HPDE6-E6E7 (cell line): ENCODE measurements around the gene AQP12A.

ENCODE experiments used
- DNase-seq: peaks from one replicate; pipeline ENCODE4 v3.0.0; 2011; ENCODE audit warnings: missing footprints; ENCODE audit errors: extremely low spot score

AQP12A gene

DNA sequence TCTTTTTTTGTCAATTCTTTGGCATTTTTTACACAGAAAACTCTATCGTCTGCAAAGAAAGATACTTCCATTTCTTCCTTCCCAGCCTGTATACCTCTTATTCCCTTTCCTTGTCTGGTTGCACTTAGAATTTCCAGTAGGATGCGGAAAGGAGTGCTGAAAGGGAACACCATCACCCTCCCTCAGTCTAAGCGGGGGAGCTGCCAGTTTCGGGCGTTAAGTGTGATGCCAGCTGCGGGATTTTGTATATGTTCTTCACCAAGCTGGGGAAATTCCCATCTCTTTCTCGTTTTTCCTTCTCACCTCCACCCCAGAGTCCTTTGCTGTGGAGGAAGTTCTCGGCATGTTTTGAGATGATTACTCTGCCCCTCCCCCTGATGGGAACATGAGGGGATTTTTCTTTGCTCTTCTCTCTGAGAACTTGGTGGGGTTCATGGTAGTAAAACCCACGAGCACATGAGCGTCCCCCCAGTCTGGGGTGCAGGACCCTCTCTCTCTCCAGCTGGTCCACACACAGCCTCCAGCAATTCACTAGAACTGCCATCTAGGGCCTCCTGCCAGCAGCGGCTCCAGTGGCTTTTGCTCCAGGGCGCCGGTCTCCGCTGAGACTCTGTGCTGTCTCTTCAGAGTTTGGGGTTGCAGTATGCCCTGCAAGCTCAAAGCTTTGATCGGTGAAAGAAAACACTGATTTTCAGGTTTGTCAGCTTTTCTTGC, 15.5 kb downstream of the AQP12A start:
- DNase-seq = no peak

DNA sequence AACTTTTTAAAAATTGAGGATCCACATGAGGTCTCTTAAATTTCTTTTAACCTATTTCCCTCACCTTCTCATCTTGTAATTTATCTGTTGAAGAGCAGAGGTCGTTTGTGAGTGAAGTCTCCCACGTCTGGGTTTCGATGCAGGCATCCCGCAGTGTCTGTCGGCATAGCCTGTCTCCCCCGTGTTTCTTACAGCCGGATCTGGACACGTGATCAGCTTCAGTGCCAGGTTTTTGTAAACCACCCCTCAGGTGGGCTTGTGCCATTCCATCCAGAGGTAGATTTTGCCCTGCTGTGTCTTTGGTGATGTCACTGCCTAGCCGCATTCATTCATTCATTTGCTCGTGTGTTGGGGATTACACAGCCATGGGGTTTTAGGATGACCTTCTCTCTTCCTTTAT, 16.2 kb downstream of the AQP12A start:
- no peak for DNase-seq

DNA sequence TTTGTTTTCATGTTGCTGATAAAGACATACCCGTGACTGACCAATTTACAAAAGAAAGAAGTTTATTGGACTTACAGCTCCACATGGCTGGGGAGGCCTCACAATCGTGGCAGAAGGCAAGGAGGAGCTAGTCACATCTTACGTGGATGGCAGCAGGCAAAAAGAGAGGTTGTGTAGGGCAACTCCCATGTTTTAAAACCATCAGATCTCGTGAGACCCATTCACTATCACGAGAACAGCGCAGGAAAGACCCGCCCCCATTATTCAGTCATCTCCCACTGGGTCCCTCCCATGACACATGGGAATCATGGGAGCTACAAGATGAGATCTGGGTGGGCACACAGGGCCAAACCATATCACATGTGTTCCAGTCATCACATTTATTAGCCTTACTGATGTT, 16.8 kb downstream of the AQP12A start:
- DNase-seq = no peak

DNA sequence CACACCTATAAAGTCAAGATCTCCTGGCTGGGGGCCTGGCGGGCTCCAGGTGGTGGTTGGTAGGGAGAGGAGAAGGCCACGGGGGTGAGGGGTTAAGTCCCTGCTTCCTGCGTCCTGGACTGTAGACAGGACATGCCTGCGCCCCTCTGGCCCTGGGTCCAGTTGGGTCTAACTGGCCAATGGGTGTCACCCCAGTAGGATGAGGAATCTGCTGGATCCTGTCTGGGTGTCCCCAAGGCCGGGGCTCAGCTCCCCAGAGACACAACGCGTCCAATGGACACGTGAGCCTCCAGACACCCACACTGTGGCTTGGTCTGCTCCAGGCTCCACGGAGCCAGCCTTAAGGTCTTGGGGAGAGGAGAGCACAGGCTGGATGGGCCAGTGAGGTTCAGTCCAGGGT, 19.6 kb downstream of the AQP12A start:
- no peak for DNase-seq

DNA sequence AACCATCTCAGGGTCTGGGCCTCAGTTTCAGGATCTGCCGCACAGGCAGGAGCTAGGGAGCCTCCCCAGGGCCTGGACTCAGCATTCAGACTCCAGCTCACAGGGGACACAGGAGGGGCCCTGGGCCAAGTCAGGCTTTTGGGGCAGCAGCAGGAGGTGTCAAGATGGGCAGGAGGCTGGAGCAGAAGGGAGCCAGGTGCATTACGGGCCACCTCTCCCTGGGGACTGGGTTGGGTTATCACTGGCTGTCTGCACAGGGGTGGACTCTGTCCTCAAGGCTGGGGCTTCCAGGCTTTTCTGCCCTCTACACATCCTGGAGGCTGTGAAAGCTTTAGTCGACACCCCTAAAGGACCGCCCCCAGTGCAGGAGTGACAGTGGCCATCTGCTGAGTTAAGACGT, 20.0 kb downstream of the AQP12A start:
- DNase-seq = no peak

DNA sequence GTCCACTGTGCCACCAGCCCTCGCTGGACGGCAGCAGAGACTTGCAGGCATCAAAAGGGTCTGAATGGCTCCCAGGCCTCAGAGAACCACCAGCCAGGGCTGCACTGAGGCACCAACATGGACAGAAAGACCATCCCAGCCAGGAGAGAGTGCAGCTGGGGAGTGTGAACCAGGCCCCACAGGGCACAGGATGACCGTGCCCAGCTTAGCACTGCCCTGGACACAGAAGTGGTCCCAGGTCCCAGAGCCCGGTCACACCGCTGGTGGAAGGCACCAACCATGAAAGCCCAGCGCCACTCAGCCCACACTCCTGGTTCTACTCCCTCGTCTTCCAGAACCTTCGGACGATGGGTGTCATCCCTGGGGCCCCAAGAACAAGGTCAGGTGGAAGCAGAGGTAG, 20.5 kb downstream of the AQP12A start:
- DNase-seq = no peak

DNA sequence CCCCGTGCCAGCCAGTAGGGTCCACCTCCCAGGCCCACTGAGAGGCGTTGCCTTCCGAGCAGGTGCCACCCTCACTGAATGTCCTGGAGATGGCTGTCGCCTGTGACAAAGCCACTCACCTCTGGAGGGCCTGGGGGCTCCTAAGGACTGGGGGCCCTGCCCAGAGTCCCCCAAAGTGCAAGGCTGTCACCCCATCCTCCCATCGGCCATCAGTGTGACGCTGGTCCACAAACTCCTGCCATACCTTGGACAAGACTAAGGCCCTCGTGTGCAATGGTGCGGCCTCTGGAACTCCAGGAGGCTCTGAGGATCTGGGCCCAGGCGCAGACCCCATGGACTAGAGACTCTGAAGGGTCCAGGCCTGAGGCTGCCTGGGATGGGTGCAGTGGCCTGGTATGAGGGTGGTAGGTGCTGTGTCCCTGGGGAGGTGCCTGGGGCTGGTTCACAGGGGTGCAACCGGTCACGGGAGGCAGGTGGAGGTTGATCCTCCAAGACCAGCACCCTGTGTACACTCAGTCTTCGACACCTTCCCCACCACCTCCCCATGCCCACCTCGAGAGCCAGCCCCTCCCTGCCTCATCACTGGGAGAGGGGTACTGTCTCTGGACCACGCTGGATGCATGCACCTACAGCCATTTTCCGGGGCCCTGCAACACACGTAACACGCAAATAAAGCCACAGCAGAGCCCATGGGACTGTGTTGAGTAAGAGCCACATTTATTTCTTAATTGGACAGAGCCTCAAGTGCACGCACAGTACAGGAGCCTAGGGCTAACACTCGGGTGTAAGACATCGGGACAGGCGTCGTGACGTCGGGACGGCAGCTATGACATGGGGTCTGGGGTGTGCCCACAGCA, 21.6 kb downstream of the AQP12A start:
- DNase-seq = no peak

DNA sequence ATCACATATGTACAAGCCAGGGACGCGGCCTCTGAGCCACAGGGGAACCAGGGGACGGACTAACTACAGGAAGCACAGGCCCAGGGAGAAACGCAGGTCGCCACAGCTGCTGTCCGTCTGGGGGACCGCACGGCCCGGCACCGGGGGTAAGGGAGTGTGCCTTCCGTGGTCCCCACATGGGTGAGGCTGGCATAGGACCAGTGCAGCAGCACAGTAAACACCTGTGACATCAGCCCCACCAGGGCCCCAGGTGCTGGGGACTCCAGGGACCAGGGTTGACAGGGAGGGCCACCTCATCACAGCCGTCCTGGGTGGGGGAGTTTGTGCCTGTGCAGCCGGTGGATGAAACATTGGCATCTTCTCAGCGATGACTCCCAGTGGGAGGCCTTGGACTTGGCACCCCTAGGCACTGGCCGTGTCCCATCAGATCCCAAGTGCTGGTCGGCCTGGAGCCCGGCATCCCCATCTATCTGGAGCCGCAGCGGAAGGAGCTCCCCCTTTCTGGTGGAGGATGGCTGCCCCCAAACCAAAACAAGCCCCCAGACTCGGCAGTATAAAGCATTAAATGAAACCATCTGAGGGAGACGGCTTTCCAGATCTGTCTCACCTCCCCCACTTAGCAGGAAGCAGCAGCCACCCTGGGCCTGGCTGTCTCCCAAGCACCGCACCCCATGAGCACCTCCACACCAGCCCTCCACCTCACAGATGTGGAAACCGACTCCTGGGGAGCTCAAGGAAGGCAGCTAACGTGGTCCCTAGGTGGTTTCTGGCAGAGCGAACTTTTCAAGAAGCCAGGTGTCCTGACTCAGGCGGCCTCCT, 22.5 kb downstream of the AQP12A start:
- DNase-seq = no peak

DNA sequence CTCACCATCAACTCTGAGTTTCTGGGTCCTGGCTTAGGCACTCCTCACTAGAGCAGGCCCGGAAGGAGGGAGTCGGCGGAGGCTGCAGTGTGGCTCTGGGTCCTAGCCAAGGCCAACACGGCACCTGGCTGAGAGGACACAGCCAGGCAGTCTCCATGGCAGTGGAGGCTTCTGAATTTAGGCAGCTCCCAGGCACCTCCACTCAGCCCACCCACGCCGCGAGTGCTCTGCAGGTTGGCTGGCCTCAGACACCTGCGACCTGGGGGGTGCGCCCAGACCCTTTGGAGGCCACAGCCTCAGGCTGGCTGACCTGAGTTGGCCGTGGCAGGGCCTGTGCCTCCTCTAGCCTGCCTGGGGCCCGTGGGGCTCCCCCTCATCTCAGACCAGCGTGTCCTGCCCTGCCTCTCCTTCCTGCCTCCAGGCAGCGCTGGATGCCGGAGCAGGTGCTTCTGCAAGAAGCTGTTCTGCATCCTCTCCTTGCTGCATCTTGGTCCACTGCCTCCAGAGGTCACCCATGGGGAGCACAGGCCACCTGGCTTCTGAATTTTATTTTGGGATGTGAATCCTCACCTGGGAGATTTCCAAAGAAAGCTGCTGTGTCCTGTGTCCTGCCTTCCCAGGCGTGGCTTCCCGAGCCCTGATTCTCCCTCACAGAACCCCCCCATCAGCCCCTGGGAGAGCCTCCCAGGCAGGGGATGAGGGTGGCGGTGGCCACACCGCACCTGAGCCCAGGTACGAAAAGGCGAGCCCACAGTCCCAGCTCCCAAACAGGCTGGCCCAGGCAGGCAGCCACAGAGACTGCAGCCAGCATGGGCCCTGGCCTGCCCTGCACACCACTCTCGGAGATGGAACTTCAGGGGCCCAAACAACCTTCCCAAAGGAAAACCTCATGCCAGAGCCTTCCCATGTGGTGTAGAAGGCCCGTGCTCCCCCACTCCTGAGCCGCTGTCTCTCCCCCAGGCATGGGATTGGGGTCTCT, 23.4 kb downstream of the AQP12A start:
- no peak for DNase-seq

DNA sequence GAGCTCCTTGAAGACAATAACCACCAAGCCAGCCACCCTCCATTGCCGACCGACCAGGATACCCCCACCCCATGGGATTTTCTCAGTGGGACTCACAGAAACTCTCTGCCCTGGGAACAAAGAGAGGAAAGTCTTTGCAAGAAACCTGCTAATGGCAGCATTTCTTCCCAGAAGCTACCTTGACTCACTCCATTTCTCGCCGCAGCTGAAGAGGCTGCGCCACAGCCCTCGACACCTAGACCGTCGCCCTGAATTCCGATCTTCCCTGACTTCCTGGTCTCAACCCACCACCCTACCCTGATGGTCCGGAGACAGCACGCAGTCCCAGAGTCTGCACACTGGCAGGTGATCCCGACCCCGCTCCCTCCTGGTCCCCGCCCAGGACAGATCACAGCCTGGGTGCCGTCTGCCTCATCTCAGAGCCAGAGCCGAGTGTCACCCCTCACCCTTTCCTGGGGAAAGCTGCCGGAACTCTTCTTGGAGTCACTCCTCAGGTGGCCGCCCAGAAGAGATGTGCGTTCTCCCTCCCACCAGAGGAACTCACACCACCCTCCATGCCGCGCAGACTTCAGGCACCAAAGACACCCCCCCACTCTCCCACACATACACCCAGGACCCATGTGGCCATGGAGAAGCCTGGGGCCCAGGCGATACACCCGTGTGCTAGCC, 24.6 kb downstream of the AQP12A start:
- no peak for DNase-seq

DNA sequence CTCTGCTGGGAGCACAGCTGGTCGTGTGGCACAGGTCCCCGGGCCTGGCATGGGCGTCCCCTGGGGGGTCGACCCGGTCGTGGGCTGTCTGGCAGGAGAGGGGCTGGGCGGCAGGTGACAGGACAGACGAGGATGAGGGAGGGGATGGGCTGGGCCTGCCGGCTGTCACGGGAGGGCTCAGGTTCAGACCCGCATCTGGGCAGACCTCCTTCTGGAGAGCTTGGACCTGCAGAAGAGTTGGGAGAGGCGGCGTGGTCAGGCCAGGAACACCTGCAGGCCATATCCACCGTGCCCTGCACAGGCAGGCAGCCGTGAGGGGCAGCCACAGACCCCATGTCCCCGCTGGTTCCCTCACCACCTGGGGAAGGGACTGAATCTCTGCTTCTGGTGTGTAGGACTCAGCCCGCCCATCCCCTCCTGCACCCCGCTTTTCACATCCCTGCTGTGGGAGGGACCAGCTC, 25.5 kb downstream of the AQP12A start:
- DNase-seq = no peak

DNA sequence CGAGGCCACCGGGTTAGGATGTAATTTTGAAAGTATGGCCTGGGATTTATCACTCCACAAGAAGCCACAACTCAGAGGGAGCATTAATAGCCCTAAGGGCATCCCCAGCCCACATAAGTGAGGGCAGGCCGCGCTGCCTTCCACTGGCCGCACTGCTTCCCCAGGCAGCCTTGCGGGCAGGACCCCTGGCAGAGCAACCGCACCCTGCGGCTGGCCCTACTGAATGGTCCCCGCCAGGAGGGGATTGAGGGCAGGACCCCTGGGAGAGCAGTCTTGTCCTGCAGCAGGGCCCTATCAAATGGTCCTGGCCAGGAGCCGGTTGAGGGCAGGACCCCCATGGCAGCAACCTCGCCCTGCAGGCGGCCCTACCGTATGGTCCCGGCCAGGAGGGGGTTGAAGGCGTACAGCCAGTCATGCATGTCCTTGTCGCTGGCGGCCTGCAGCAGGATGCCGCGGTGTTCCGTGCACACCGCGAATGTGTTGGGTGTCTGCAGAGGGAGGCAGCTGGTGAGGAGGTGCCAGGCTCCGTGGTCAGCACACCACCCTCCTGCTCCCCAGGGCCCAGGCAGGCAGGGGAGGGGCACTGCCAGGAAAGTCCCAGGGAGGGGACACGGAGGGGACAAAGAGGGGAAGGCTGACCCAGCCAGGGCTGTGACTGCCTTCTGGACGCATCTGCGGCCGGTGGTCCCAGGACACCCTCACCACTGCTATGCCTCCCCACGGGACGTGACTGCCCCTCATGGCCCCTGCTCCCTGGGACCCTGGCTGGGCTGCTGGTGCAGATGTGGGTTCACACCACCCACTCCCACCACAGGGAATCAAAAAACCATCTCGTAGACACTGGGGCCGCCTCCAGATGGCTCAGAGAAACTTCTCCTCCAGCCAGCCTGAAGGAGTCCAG, 26.3 kb downstream of the AQP12A start:
- DNase-seq = no peak

DNA sequence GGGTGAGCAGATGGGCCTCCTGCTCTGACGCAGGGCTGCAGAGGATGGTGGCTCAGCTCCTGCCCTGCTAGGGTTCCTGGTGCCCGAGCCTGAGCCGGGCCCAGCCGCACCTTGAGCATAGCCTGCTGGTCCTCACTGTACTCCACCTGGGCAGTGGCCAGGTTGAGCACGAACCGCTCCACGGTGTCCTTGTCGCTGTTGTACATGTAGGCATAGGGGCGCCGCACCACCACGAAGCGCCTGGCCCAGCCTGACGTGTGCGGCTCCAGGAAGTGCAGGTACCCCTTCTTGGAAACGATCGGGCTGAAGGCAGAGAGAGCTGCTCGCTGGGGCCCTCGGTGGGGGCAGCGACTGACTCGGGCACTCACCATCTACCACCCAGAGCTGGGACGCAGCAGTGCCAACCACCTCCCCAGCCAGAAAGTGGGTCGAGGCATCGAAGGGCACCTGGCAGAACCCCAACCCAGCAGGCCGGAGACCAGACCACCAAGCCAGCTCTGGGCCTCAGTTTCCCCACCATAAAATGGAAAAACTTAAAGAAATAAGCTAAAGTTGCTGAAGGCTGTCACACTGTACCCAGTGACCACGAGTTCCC, 27.3 kb downstream of the AQP12A start:
- DNase-seq = no peak

DNA sequence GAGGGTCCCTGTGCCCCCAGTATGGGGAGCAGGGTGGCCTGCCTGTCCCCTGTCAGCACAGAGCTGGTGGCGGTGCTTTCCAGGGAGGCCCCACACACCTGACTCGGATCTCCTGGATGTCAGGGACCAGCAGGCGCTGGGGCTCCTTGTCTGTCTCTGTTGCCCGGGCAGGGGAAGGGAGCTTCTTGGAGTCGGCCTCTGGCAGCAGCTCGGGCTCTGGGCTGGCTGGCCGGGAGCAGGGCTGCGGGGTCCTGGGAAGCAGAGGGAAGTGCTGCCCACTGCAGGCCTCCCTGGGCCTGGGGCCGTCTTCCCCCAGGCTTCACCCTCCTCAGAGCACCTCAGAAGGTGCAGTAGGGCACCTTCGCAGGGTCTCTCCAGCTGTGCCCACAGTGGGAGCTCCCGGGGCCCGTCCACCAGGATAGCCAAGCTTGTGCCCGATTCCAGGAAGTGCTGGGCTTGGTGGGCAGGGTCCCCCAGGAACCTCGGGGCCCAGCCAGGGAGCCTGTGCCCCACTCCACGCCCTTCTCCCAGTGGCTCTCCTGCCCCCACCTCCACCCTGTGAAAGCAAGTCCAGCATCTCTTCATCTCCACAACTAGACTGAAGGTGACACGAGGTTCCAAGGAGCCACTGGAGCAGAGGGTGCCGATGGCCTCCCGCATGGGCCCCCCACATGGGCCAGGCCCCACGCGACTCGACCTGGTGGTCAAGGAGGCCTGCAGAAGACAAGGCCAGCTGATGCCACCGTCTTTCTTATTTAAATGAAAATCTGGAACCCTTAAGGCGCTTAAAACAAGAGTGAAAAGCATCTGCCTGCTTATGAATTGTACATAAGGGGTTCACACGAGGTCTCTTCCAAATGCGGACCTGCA, 28.2 kb downstream of the AQP12A start:
- DNase-seq = no peak

DNA sequence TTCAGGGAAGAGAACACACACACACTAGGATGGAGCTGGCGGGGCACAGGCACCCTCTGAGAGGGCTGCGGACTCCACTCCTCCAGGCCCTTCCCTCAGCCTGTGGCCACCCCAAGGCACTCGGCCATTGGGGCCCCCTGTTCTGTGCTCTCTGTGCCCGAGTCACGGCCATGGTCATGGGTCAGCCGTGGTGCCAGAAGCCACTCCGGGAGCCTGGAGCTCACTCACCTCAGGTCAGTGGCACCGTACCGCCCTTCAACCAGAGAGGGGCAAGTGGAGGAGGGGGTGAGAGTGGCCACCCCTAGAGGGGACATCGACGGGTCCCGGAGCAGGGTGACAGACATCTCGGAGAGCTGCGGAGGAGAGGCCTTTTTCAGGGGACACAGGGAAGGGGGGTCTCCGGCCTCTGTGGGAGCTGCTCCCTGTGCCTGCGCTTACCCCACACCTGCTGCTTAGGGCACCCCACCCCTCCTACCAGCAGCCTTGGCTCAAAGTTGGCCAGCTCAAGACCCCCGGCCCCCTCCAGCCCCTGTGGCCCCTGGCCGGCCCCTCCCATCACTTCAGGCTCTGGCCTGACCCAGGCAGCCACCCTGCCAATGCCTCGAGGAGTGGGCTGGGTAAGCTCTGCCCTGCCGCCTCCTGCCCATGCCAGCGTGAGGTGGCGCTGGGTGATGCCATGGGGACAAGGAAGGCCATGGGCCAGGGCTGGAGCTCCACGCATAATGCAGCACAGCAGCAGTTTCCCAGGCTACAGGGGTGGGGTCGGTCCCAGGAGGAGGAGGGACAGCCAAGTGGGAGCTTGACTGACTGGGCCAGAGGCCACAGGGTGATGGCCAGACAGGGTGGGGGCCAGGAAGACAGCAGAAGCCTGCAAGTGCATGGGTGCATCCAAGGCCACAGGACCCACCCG, 29.3 kb downstream of the AQP12A start:
- DNase-seq = no peak

DNA sequence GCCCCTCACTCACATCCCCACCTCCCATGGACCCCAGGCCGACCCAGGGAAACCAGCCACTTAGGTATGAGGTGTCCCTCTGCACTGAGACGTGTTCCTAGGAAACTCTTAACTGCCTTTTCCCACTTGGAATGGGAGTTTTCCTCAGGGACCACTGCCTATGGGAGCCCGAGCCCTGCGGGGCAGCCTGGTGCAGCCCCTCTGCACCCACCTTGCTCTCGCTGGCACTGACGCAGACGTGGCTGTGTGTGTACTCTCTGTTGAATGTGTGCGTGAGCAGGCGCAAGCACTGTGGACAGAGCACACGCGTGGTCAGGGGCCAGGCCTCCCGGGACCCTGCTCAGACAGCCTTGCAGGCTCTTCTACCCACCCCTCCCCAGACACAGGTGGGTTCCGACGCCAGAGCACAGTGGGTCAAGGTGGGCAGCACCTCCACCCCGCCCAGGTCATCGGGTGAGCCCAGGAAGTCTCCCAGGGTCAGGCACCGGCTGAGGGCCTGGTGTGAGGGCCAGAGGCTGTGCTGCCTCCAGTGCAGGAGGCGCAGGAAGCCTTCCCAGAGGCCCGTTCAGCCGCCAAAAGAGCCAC, 30.0 kb downstream of the AQP12A start:
- DNase-seq = no peak

DNA sequence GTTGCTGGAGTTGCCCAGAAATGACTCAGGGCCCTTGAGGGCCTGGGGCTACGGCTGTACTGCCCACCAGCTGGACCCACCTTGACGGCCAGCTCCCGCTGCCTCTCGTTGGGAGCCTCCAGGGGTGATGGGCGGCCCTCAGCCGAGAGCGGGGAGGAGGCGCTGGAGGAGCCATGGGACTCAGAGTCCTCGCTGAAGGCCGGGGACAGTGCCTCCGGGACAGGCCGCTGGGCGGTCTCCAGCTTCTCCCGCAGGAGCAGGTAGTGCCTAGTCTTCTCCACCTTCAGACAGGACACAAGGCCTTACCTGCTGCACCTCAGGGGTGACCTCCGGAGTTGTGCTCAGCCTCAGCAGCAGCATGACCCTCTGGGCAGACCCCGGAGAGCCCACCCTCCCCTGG, 30.7 kb downstream of the AQP12A start:
- DNase-seq = no peak
